HepG2 (cell line): ENCODE results near the gene DIO2. TPM values are rescaled to one million over a fixed set of nuclear protein-coding genes. Genes with fewer than 3 reads are reported as not detected.
A peak's percentile ranks its signal among the peaks of the same experiment; 100 is the strongest.

ENCODE experiments used
- CEBPB ChIP-seq: IDR thresholded peaks from 2 replicates; pipeline ENCODE4 v1.6.1; 2011; ENCODE audit warnings: low read depth, low read length, improper control_type of control experiment, borderline replicate concordance
- CEBPG ChIP-seq: IDR thresholded peaks from 2 replicates; pipeline ENCODE4 v1.6.1; 2016
- CTCF ChIP-seq: sonication (generic); formaldehyde crosslinking; IDR thresholded peaks from 2 replicates; pipeline ENCODE4 v1.5.0; 2020; ENCODE audit warnings: mild to moderate bottlenecking, missing genetic modification reagents, moderate library complexity
- FOXO1 ChIP-seq: sonication (generic); formaldehyde crosslinking; IDR thresholded peaks from 2 replicates; pipeline ENCODE4 v1.4.0; 2020; ENCODE audit warnings: missing genetic modification reagents
- KMT2B ChIP-seq: IDR thresholded peaks from 2 replicates; pipeline ENCODE4 v1.6.1; 2016; ENCODE audit warnings: missing genetic modification reagents, missing compliant biosample characterization
- LCORL ChIP-seq, 2 experiments: fragments of 450-650 bp in 1 of 2; sonication (generic) in 1 of 2; formaldehyde crosslinking in 1 of 2; IDR thresholded peaks; 2 replicates each; pipeline versions ENCODE4 v1.5.0 to v1.6.1; 2017 to 2020; ENCODE audit warnings: antibody characterized with exemption in 1 of 2, missing genetic modification reagents in 1 of 2
- MAX ChIP-seq: IDR thresholded peaks from 2 replicates; pipeline ENCODE4 v1.6.1; 2012; ENCODE audit warnings: inconsistent platforms
- MXI1 ChIP-seq: IDR thresholded peaks from 3 replicates; pipeline ENCODE4 v1.6.1; 2012; ENCODE audit warnings: low read depth, low read length, inconsistent platforms, borderline replicate concordance
- PRDM4 ChIP-seq: sonication (generic); formaldehyde crosslinking; IDR thresholded peaks from 2 replicates; pipeline ENCODE4 v1.9.0; 2021; ENCODE audit warnings: missing genetic modification reagents, borderline replicate concordance
- PTBP1 ChIP-seq: fragments of 200-400 bp; formaldehyde crosslinking; IDR thresholded peaks from 2 replicates; pipeline ENCODE4 v1.6.1; 2018; ENCODE audit warnings: low read length, low read depth; ENCODE audit not compliant: poor library complexity, severe bottlenecking
- RAD21 ChIP-seq: fragments of 450-650 bp; formaldehyde crosslinking; IDR thresholded peaks from 2 replicates; pipeline ENCODE4 v1.5.0; 2020; ENCODE audit warnings: mild to moderate bottlenecking
- RNF2 ChIP-seq: fragments of 450-650 bp; conservative IDR thresholded peaks from 2 replicates; pipeline ENCODE4 v1.6.1; 2016; ENCODE audit warnings: low read depth
- SMC3 ChIP-seq: IDR thresholded peaks from 2 replicates; pipeline ENCODE4 v1.6.1; 2011; ENCODE audit warnings: low read length, improper control_type of control experiment
- ZNF24 ChIP-seq: fragments of 450-650 bp; IDR thresholded peaks from 2 replicates; pipeline ENCODE4 v1.6.1; 2017; ENCODE audit warnings: antibody characterized with exemption, mild to moderate bottlenecking
- ZNF546 ChIP-seq: sonication (generic); formaldehyde crosslinking; conservative IDR thresholded peaks from 2 replicates; pipeline ENCODE4 v1.8.1; 2023; ENCODE audit warnings: mild to moderate bottlenecking, missing genetic modification reagents
- polyA plus RNA-seq, 8 experiments: library from polyadenylated mRNA; depleted of rRNA in 3 of 8; stranded (reverse) in 7 of 8; unstranded in 1 of 8; fragments of >200 nt; fragmentation: Illumina TruSeq in 4 of 8; extraction: Trizol in 4 of 8; gene quantifications; 2 replicates each; pipeline versions ENCODE4 v1.2.1 to v1.2.3, GENCODE V29; 2011 to 2016; ENCODE audit warnings: low read depth in 4 of 8, missing spikeins in 1 of 8, mixed read lengths in 1 of 8; ENCODE audit not compliant: insufficient read depth in 1 of 8
- total RNA-seq, 5 experiments: library from RNA; depleted of rRNA; stranded (reverse); fragments of >200 nt; fragmentation: Illumina TruSeq; extraction: Trizol; gene quantifications; 2 replicates each; pipeline ENCODE4 v1.2.3, GENCODE V29; 2016; ENCODE audit warnings: low read depth in 1 of 5

Gene DIO2
- total and polyA plus RNA-seq, 2 of the 13 experiments (the other 11 are each of a cell fraction or from before 2014, with no cell fraction given) = not detected

GRCh38 chr14:80213602-80214001, 2.3 kb upstream of the DIO2 start (continued):
- no peak for TF ChIP-seq PTBP1
- no peak for TF ChIP-seq ZNF546 (CRISPR knock-in tag)
- peak; percentile 81 for TF ChIP-seq SMC3
- TF ChIP-seq ZNF24 = peak; percentile 95
- peak; percentile 55; the same call in 1 of the 2 replicates for TF ChIP-seq RAD21 (CRISPR knock-in tag)
- no peak for TF ChIP-seq MAX
- no peak for TF ChIP-seq MXI1
- peak; percentile 74 for TF ChIP-seq CTCF (CRISPR knock-in tag)
- no peak for TF ChIP-seq KMT2B (CRISPR knock-in tag)
- TF ChIP-seq FOXO1 (CRISPR knock-in tag) = no peak
- TF ChIP-seq RNF2 = no peak
- TF ChIP-seq CEBPG (CRISPR knock-in tag) = peak; percentile 49; the same call in 1 of the 2 replicates
- no peak for TF ChIP-seq PRDM4 (CRISPR knock-in tag)
- TF ChIP-seq CEBPB = peak; percentile 87
- TF ChIP-seq LCORL (IDR thresholded peaks at IDR 0.05) = no peak
- TF ChIP-seq LCORL (CRISPR knock-in tag; IDR thresholded peaks at IDR 0.05) = no peak
